Thyroid gland (tissue), 4 donors: ENCODE data around the gene WDR73. TPM values are rescaled to one million over a fixed set of nuclear protein-coding genes. Genes with fewer than 3 reads are reported as not detected.

ENCODE experiments used
- DNase-seq, 2 donors: peaks; one replicate each; pipeline ENCODE4 v3.0.0-alpha.2; 2019
- H3K27ac ChIP-seq, 3 donors: fragments of 200-600 bp; sonication (generic); 1 replicate in 2 of 3; 2 replicates in 1 of 3; pipeline ENCODE4 v1.5.1; 2016 to 2019; ENCODE audit warnings: mild to moderate bottlenecking in 1 of 3, moderate library complexity in 1 of 3
- H3K27me3 ChIP-seq: fragments of 200-600 bp; sonication (generic); one replicate; pipeline ENCODE4 v1.5.1; 2019
- H3K36me3 ChIP-seq, 2 donors: fragments of 200-600 bp; sonication (generic); one replicate each; pipeline ENCODE4 v1.5.1; 2016 to 2019
- H3K4me1 ChIP-seq, 2 donors: fragments of 200-600 bp; sonication (generic); one replicate each; pipeline ENCODE4 v1.5.1; 2017 to 2019
- H3K4me3 ChIP-seq, 3 donors: fragments of 200-600 bp; sonication (generic); replicated peaks in 1 of 3; 1 replicate in 2 of 3; 2 replicates in 1 of 3; pipeline ENCODE4 v1.5.1; 2016; ENCODE audit warnings: mild to moderate bottlenecking in 1 of 3
- H3K9me3 ChIP-seq: fragments of 200-600 bp; sonication (generic); one replicate; pipeline ENCODE4 v1.5.1; 2017
- POLR2A ChIP-seq, 2 donors: fragments of 450-650 bp; IDR thresholded peaks; one replicate each; pipeline ENCODE4 v1.6.1; 2017; ENCODE audit warnings: antibody characterized with exemption in 2 of 2, mild to moderate bottlenecking in 2 of 2, moderate library complexity in 1 of 2
- WGBS, 2 donors: methylation state at CpG; one replicate each; pipeline ENCODE4 v1.1.5; 2017; 5-methylcytosine and 5-hydroxymethylcytosine counted together
- intact Hi-C: fragments of 100-400 bp; cut with DNase I; formaldehyde crosslinking; loops from one replicate; pipeline ENCODE4 v1.15.1; 2023
- total RNA-seq, 4 donors: library from RNA; depleted of rRNA; stranded (reverse); fragments of >200 nt; gene quantifications; one replicate each; pipeline ENCODE4 v1.2.3, GENCODE V29; 2016
- TF ChIP-seq, protein P1 (sequence below), 6 experiments: fragments of 200-600 bp in 3 of 6; fragments of 450-650 bp in 3 of 6; sonication (generic) in 3 of 6; IDR thresholded peaks; one replicate each; pipeline ENCODE4 v1.5.1; 2016 to 2019; ENCODE audit warnings: antibody characterized with exemption in 6 of 6, mild to moderate bottlenecking in 2 of 6, inconsistent platforms in 1 of 6, moderate library complexity in 1 of 6

WDR73 gene
- total RNA-seq, 4 donors from 2014 or later = 37.5 to 63.3 (median 41.1) TPM

DNA sequence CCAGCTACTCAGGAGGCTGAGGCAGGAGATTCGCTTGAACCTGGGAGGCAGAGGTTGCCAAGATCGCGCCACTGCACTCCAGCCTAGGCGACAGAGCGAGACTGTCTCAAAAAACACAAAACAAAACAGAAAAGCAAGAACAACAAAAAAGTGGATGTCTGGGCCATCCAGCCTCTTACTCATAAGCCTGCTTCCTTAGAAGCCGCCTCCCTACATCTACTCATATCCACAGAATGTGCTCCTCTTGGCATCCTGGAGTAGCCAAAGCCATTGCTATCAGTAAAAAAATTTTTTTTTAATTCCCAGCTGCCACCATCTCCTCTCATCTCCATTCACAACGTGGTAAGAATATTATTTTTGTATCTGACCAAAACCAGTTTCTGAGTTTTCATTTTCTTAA is 42.5 kb downstream of the WDR73 start:
- Histone ChIP-seq H3K27ac (no peak overlapping the region), H3K9me3 (no peaks in the 10 kb centered on the region), H3K27me3 (no peaks in the 10 kb centered on the region), H3K36me3 (peaks cover 0 to under 1% of the 10 kb centered on the region in 2 donors), H3K4me3 (no peak overlapping the region), H3K4me1 (peaks cover 0 to 9% of the 10 kb centered on the region in 2 donors)
- 97 to 99% methylated on average over 7 of the region's 7 CpGs for WGBS, 2 donors
- intact Hi-C loops = no loop called here
- no peak for TF ChIP-seq POLR2A (IDR thresholded peaks at IDR 0.05)
- TF ChIP-seq, protein P1, sequence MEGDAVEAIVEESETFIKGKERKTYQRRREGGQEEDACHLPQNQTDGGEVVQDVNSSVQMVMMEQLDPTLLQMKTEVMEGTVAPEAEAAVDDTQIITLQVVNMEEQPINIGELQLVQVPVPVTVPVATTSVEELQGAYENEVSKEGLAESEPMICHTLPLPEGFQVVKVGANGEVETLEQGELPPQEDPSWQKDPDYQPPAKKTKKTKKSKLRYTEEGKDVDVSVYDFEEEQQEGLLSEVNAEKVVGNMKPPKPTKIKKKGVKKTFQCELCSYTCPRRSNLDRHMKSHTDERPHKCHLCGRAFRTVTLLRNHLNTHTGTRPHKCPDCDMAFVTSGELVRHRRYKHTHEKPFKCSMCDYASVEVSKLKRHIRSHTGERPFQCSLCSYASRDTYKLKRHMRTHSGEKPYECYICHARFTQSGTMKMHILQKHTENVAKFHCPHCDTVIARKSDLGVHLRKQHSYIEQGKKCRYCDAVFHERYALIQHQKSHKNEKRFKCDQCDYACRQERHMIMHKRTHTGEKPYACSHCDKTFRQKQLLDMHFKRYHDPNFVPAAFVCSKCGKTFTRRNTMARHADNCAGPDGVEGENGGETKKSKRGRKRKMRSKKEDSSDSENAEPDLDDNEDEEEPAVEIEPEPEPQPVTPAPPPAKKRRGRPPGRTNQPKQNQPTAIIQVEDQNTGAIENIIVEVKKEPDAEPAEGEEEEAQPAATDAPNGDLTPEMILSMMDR (IDR thresholded peaks at IDR 0.05) = no peak
- DNase-seq = no peak

DNA sequence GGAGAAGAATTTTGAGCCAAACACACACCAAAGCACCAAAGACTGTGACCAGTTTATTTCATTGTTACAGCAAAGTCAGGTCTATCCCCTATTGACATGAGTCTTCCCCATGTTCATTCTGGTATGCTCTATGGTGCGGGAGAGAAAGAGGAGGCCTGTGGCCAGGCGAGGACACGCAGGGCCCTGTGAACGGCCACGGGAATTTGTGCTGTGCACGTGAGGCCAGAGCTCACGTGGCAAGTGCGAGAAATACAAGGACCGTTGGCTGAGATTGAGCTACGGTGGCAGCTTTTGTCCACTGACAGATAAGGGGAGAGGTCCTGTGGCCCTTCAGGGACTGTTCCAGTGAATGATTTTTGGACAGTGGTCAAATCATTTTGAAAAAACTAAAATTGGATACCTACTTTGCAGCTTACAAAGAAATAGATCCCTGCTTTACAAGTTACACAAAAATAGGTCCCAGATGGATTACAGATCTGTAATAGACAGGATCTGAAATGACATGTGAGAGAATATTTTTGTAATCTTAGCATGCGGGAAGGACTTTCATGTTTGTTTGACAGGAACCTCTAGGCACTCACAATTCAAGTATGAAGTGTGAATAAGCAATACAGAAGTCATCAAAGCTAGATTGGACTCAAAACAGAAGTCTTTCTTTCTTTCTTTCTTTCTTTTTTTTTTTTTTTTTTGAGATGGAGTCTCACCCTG is 44.1 kb downstream of the WDR73 start:
- Histone ChIP-seq H3K4me1 (peaks cover 0 to under 1% of the 10 kb centered on the region in 2 donors), H3K27me3 (no peaks in the 10 kb centered on the region), H3K9me3 (no peaks in the 10 kb centered on the region), H3K4me3 (no peak overlapping the region), H3K27ac (no peak overlapping the region), H3K36me3 (peaks cover 0 to 6% of the 10 kb centered on the region in 2 donors)
- DNase-seq = no peak
- intact Hi-C loops = no loop called here
- TF ChIP-seq, protein P1 (IDR thresholded peaks at IDR 0.05) = no peak
- WGBS, 2 donors = 83 to 85% methylated on average over 11 of the region's 11 CpGs

DNA sequence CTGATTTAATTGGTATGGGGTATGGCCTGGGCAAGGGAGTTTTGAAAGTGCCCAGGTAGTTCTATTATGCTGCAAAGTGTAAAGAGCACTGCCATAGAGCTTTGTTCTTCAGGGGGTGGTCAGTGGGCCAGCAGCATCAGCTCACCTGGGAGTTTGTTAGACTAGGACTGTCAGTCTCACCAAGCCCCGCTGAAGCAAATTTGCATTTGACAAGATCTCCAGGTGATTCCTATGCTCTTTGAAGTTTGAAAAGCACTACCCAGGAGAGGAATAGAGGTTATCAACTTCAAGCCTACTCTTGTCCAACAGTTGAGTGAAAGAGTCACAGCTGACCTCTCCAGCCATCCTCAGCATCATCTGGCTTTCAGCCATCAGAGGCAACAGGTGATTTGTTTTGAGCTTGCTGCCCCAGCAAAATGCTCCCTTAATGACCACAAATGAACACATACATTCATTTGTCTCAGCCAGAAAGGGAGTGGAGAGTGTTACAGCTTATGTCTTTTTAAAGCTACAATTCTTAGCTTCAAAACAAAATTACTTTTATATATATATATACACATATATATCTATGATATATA is 45.3 kb downstream of the WDR73 start:
- intact Hi-C loops = no loop called here
- no peak for DNase-seq
- WGBS, 2 donors = 50 to 73% methylated on average over 1 of the region's 1 CpG
- H3K36me3 ChIP-seq = peaks cover 0 to 6% of the 10 kb centered on the region in 2 donors
- TF ChIP-seq, protein P1 (IDR thresholded peaks at IDR 0.05) = no peak
- no peak for TF ChIP-seq POLR2A (IDR thresholded peaks at IDR 0.05)
- H3K4me1 ChIP-seq = no peaks in the 10 kb centered on the region
- no peak overlapping the region for H3K4me3 ChIP-seq
- no peaks in the 10 kb centered on the region for H3K27me3 ChIP-seq
- H3K9me3 ChIP-seq = no peaks in the 10 kb centered on the region
- H3K27ac ChIP-seq = no peak overlapping the region

DNA sequence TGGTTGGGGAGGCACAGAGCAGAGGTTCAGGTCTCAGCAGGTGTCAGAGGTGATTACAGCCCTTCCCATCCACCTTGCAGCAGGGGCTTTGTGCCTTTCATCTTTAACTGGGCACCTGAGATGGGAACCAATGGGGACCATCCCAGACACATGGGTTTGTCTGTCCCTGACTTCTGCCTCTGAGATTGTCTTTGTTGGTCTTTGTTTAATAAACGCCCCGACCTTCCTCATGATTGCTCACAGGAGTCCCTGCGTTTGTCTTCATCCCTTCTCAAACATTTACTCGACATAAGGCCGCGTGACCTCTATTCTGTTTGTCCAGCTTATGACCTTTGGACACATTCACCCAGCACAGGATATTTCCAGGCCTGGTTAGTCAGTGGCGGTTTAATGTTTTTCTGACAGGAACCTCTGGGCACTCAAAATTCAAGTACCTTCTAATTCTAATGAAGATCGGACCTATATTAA is 47.4 kb downstream of the WDR73 start:
- H3K4me3 ChIP-seq = no peak overlapping the region
- peaks cover 0 to 6% of the 10 kb centered on the region in 2 donors for H3K36me3 ChIP-seq
- H3K27ac ChIP-seq = no peak overlapping the region
- DNase-seq = no peak
- no peaks in the 10 kb centered on the region for H3K27me3 ChIP-seq
- intact Hi-C loops = no loop called here
- 89 to 90% methylated on average over 8 of the region's 8 CpGs for WGBS, 2 donors
- H3K9me3 ChIP-seq = no peaks in the 10 kb centered on the region
- H3K4me1 ChIP-seq = peaks cover 0 to 5% of the 10 kb centered on the region in 2 donors
- no peak for TF ChIP-seq POLR2A (IDR thresholded peaks at IDR 0.05)
- TF ChIP-seq, protein P1 (IDR thresholded peaks at IDR 0.05) = no peak

DNA sequence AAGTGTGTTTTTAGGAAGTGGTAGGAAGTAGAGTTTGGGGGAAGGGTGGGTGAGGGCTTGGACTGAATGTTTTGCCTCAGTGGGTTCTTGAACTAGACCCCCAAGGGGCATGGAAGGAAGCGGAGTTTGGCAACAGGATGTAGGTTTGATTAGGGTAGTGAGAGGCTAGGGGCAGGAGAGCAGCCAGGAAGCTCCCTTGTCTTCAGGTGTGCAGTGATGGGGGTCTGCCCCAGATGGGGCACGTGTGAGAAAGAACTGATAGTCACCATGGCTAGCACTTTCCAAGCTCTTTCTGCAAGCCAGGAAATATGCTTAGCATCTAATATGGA is 48.6 kb downstream of the WDR73 start:
- WGBS, 2 donors = 63 to 67% methylated on average over 2 of the region's 2 CpGs
- no peak overlapping the region for H3K4me3 ChIP-seq

More for the DNA sequence above, 48.6 kb downstream of the WDR73 start:
- intact Hi-C loops = no loop called here
- Histone ChIP-seq H3K36me3 (peaks cover 0 to 6% of the 10 kb centered on the region in 2 donors), H3K9me3 (no peaks in the 10 kb centered on the region), H3K4me1 (peaks cover 5 to 8% of the 10 kb centered on the region in 2 donors), H3K27me3 (no peaks in the 10 kb centered on the region), H3K27ac (no peak overlapping the region)
- TF ChIP-seq, protein P1 (IDR thresholded peaks at IDR 0.05) = no peak
- no peak for TF ChIP-seq POLR2A (IDR thresholded peaks at IDR 0.05)
- DNase-seq = no peak
